HG03575 (cell line): ENCODE measurements around the gene TSPY8.
"Not testable (repeated sequence)": the region's sequence is repeated elsewhere in the genome, so short reads cannot be mapped to it uniquely, and the experiment has no call there.

ENCODE experiments used
- ATAC-seq: cut with Tn5 transposase; IDR thresholded peaks from one replicate; pipeline ENCODE4 v1.9.1; 2021; ENCODE audit not compliant: unreplicated experiment, insufficient number of reproducible peaks, low FRiP score; ENCODE audit errors: extremely low read depth

TSPY8 gene

GRCh38 chrY:9357497-9357896, at the start of gene TSPY8:
TSS of gene TSPY8 (plus strand) at chrY:9357797. CDS start at chrY:9357843, 46 bp downstream.
- not testable (repeated sequence) for ATAC-seq

GRCh38 chrY:9320996-9321395, 36.6 kb upstream of the TSPY8 start:
- ATAC-seq: no peak

- not testable (repeated sequence) for ATAC-seq
These were observed 20.4 kb upstream of the TSPY8 start, which contains the start of gene TSPY4 for GRCh38 chrY:9337164-9337563. TSS of gene TSPY4 (plus strand) at chrY:9337464. CDS start at chrY:9337510, 46 bp downstream.

GRCh38 chrY:9396527-9396926, 38.9 kb downstream of the TSPY8 start:
- ATAC-seq: not testable (repeated sequence)

- not testable (repeated sequence) for ATAC-seq
These were observed 40.5 kb downstream of the TSPY8 start, which contains the start of gene TSPY3 for GRCh38 chrY:9398121-9398520. TSS of gene TSPY3 (plus strand) at chrY:9398421. CDS start at chrY:9398467, 46 bp downstream.
